ENCODE measurements around the gene PTPRD.

PTPRD gene

DNA sequence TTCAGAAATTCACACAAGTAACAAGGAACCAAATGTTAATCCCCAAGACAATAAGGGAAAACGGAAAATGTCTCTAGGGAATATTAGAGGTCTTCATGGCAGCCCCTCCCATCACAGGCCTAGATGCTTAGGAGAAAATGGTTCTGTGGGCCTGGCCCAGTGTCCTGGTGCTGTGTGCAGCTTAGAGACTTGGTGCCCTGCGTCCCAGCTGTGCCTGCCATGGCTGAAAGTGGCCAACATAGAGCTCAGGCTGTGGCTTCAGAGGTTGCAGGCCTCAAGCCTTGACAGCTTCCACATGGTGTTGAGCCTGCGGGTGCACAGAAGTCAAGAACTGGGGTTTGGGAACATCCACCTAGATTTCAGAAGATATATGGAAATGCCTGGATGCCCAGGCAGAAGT lies 942.3 kb downstream of the PTPRD start:
- no peaks in the 10 kb centered on the region for H4K20me1 ChIP-seq (ENCODE audit: insufficient read depth, low read length, poor library complexity, severe bottlenecking)
- H2AFZ ChIP-seq (ENCODE audit: low read length): no peak overlapping the region
- H3K4me2 ChIP-seq (ENCODE audit: low read depth, low read length, poor library complexity, severe bottlenecking): no peak overlapping the region
- H3K9me3 ChIP-seq (ENCODE audit: insufficient read depth, low read depth, low read length): no peaks in the 10 kb centered on the region
- no peaks in the 10 kb centered on the region for H3K4me1 ChIP-seq (ENCODE audit: insufficient read depth, low read length, poor library complexity, severe bottlenecking)
- no peak overlapping the region for H3K4me3 ChIP-seq (ENCODE audit: low read length, poor library complexity, severe bottlenecking)
- H3K27me3 ChIP-seq (ENCODE audit: insufficient read depth, low read length, poor library complexity, severe bottlenecking): no peaks in the 10 kb centered on the region
- H3K9ac ChIP-seq (ENCODE audit: low read depth, low read length, poor library complexity, severe bottlenecking): no peak overlapping the region
- H3K36me3 ChIP-seq (ENCODE audit: insufficient read depth, low read length): no peaks in the 10 kb centered on the region
- no peaks in the 10 kb centered on the region for H3K79me2 ChIP-seq (ENCODE audit: insufficient read depth, low read length)
- H3F3A ChIP-seq (ENCODE audit: low read depth): no peaks in the 10 kb centered on the region
- no peaks in the 10 kb centered on the region for H3K9me2 ChIP-seq (replicated peaks; ENCODE audit: low read depth, low read length)
- TF ChIP-seq, protein P1, sequence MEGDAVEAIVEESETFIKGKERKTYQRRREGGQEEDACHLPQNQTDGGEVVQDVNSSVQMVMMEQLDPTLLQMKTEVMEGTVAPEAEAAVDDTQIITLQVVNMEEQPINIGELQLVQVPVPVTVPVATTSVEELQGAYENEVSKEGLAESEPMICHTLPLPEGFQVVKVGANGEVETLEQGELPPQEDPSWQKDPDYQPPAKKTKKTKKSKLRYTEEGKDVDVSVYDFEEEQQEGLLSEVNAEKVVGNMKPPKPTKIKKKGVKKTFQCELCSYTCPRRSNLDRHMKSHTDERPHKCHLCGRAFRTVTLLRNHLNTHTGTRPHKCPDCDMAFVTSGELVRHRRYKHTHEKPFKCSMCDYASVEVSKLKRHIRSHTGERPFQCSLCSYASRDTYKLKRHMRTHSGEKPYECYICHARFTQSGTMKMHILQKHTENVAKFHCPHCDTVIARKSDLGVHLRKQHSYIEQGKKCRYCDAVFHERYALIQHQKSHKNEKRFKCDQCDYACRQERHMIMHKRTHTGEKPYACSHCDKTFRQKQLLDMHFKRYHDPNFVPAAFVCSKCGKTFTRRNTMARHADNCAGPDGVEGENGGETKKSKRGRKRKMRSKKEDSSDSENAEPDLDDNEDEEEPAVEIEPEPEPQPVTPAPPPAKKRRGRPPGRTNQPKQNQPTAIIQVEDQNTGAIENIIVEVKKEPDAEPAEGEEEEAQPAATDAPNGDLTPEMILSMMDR (conservative IDR thresholded peaks at IDR 0.05; ENCODE audit: low read length): no peak
- no peak for TF ChIP-seq EZH2phosphoT487 (IDR thresholded peaks at IDR 0.05; ENCODE audit: borderline replicate concordance)

DNA sequence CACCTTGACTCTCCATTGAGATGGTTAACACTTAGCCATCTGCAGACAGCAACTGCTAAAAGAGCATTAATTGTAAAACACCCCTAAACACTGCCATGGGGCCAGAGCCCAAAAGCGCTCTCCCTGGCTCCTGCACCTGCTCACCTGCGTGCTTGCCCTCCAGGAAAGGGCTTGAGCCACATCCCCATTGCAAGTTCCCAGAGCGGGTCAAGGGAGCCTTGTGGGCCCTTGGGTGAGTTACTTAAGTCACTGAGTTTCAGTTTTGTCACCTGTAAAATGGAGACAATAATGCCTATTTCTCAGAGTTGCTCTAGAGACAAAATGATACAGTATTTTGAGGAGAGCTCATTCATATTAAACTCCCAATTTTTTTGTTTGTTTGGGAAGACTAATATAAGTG lies 967.8 kb downstream of the PTPRD start:
- Histone ChIP-seq H2AFZ (ENCODE audit: low read length) (no peak overlapping the region), H4K20me1 (ENCODE audit: insufficient read depth, low read length, poor library complexity, severe bottlenecking) (no peaks in the 10 kb centered on the region), H3K9ac (ENCODE audit: low read depth, low read length, poor library complexity, severe bottlenecking) (no peak overlapping the region), H3K9me2 (replicated peaks; ENCODE audit: low read depth, low read length) (no peaks in the 10 kb centered on the region), H3K79me2 (ENCODE audit: insufficient read depth, low read length) (no peaks in the 10 kb centered on the region), H3F3A (ENCODE audit: low read depth) (no peaks in the 10 kb centered on the region), H3K4me1 (ENCODE audit: insufficient read depth, low read length, poor library complexity, severe bottlenecking) (no peaks in the 10 kb centered on the region), H3K36me3 (ENCODE audit: insufficient read depth, low read length) (no peaks in the 10 kb centered on the region), H3K27me3 (ENCODE audit: insufficient read depth, low read length, poor library complexity, severe bottlenecking) (no peaks in the 10 kb centered on the region), H3K4me3 (ENCODE audit: low read length, poor library complexity, severe bottlenecking) (no peak overlapping the region), H3K9me3 (ENCODE audit: insufficient read depth, low read depth, low read length) (no peaks in the 10 kb centered on the region), H3K4me2 (ENCODE audit: low read depth, low read length, poor library complexity, severe bottlenecking) (no peak overlapping the region)
- TF ChIP-seq, protein P1 (conservative IDR thresholded peaks at IDR 0.05; ENCODE audit: low read length): no peak
- no peak for TF ChIP-seq EZH2phosphoT487 (IDR thresholded peaks at IDR 0.05; ENCODE audit: borderline replicate concordance)

DNA sequence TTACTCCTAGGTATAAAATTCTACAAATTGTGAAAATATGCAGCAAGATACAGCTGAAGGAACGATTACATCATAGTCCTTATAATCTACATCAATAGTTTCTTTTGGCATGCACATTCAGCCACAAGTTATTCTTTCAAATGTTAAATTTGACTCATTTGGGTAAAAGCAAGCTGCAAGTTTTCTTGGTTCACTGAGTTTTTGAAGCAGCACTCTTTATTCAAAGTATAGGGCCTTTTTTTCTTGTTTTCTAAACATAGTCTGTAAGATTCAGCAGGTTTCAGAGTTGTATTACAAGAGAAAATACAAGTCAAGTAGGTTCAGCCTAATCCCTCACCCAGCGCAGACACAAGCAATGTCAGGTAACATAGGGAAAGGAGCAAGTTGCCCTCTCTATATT lies 981.5 kb downstream of the PTPRD start:
- no peak overlapping the region for H2AFZ ChIP-seq (ENCODE audit: low read length)
- H3K9me2 ChIP-seq (replicated peaks; ENCODE audit: low read depth, low read length): no peaks in the 10 kb centered on the region
- H3K4me3 ChIP-seq (ENCODE audit: low read length, poor library complexity, severe bottlenecking): no peak overlapping the region
- H3K9ac ChIP-seq (ENCODE audit: low read depth, low read length, poor library complexity, severe bottlenecking): no peak overlapping the region
- H3K4me1 ChIP-seq (ENCODE audit: insufficient read depth, low read length, poor library complexity, severe bottlenecking): no peaks in the 10 kb centered on the region
- H3K79me2 ChIP-seq (ENCODE audit: insufficient read depth, low read length): no peaks in the 10 kb centered on the region
- H3K9me3 ChIP-seq (ENCODE audit: insufficient read depth, low read depth, low read length): no peaks in the 10 kb centered on the region
- H3K36me3 ChIP-seq (ENCODE audit: insufficient read depth, low read length): no peaks in the 10 kb centered on the region
- no peak overlapping the region for H3K4me2 ChIP-seq (ENCODE audit: low read depth, low read length, poor library complexity, severe bottlenecking)
- H3K27me3 ChIP-seq (ENCODE audit: insufficient read depth, low read length, poor library complexity, severe bottlenecking): no peaks in the 10 kb centered on the region
- H3F3A ChIP-seq (ENCODE audit: low read depth): no peaks in the 10 kb centered on the region
- TF ChIP-seq EZH2phosphoT487 (IDR thresholded peaks at IDR 0.05; ENCODE audit: borderline replicate concordance): no peak
- TF ChIP-seq, protein P1 (conservative IDR thresholded peaks at IDR 0.05; ENCODE audit: low read length): no peak
- no peaks in the 10 kb centered on the region for H4K20me1 ChIP-seq (ENCODE audit: insufficient read depth, low read length, poor library complexity, severe bottlenecking)

Data from Loucy (cell line).